ENCODE data around the gene RPS6KL1.
A peak's percentile ranks its signal among the peaks of the same experiment; 100 is the strongest.

The RPS6KL1 gene

GRCh38 chr14:74905595-74906142 lies 17.4 kb downstream of the RPS6KL1 start:
- H3K4me2 ChIP-seq (ENCODE audit: low read length, poor library complexity, severe bottlenecking) = no peak overlapping the region
- WGBS = 67% methylated on average over 14 of the region's 14 CpGs

GRCh38 chr14:74904635-74905503 lies 18.2 kb downstream of the RPS6KL1 start:
- 95% methylated on average over 6 of the region's 6 CpGs for WGBS
- peaks cover 57 to 59% of the 10 kb centered on the region in 2 experiments for H3K36me3 ChIP-seq (ENCODE audit: control insufficient read depth in 1 of 2, insufficient read depth in 2 of 2, low read depth in 1 of 2, low read length in 2 of 2)
- H3K27me3 ChIP-seq (ENCODE audit: control insufficient read depth in 1 of 2, insufficient read depth in 1 of 2, low read length in 2 of 2) = no peaks in the 10 kb centered on the region
- H3K4me3 ChIP-seq (ENCODE audit: insufficient read depth in 1 of 2, low read depth in 1 of 2, low read length in 2 of 2) = no peak overlapping the region
- H2BK5ac ChIP-seq (ENCODE audit: low read depth, low read length, poor library complexity, severe bottlenecking) = no peak overlapping the region
- no peak overlapping the region for H2BK120ac ChIP-seq (ENCODE audit: low read depth, low read length)
- no peak overlapping the region for H2AK5ac ChIP-seq (ENCODE audit: low read length, severe bottlenecking)
- H2AFZ ChIP-seq (ENCODE audit: low read depth, low read length) = no peak overlapping the region
- H4K8ac ChIP-seq (ENCODE audit: low read length) = no peak overlapping the region
- H3K9me3 ChIP-seq (ENCODE audit: control insufficient read depth, low read length) = no peaks in the 10 kb centered on the region
- peak overlapping the region; percentile 19 for H3K9ac ChIP-seq (ENCODE audit: low read length)
- H3K79me1 ChIP-seq (replicated peaks; ENCODE audit: low read length, poor library complexity, severe bottlenecking) = peaks cover 3% of the 10 kb centered on the region
- no peak overlapping the region for H2BK15ac ChIP-seq (ENCODE audit: low read depth, poor library complexity, severe bottlenecking)
- no peak overlapping the region for H3K18ac ChIP-seq (ENCODE audit: low read depth in 1 of 2, low read length in 2 of 2)
- no peak overlapping the region for H2BK12ac ChIP-seq (ENCODE audit: low read length in 2 of 2)
- H3K27ac ChIP-seq (ENCODE audit: low read length, poor library complexity, severe bottlenecking) = no peak overlapping the region
- no peak overlapping the region for H3K14ac ChIP-seq (ENCODE audit: low read length in 2 of 2)
- peaks cover 5% of the 10 kb centered on the region for H3K4me1 ChIP-seq (ENCODE audit: control insufficient read depth, insufficient read depth, low read depth, low read length)
- H3K23ac ChIP-seq (ENCODE audit: low read length in 2 of 2) = no peak overlapping the region
- H3K4ac ChIP-seq (ENCODE audit: low read depth in 1 of 2, low read length in 2 of 2) = no peak overlapping the region
- no peak overlapping the region for H3K4me2 ChIP-seq (ENCODE audit: low read length, poor library complexity, severe bottlenecking)
- DNase-seq = no peak
- no peak overlapping the region for H4K91ac ChIP-seq (ENCODE audit: low read length)

More at GRCh38 chr14:74905595-74906142, 17.4 kb downstream of the RPS6KL1 start:
- Histone ChIP-seq H2BK15ac (ENCODE audit: low read depth, poor library complexity, severe bottlenecking) (no peak overlapping the region), H3K9me3 (ENCODE audit: control insufficient read depth, low read length) (no peaks in the 10 kb centered on the region), H2BK12ac (ENCODE audit: low read length in 2 of 2) (no peak overlapping the region), H3K23ac (ENCODE audit: low read length in 2 of 2) (no peak overlapping the region), H3K4ac (ENCODE audit: low read depth in 1 of 2, low read length in 2 of 2) (no peak overlapping the region), H4K91ac (ENCODE audit: low read length) (no peak overlapping the region), H3K4me1 (ENCODE audit: control insufficient read depth, insufficient read depth, low read depth, low read length) (peaks cover 5% of the 10 kb centered on the region), H3K79me1 (replicated peaks; ENCODE audit: low read length, poor library complexity, severe bottlenecking) (no peaks in the 10 kb centered on the region), H3K9ac (ENCODE audit: low read length) (peak overlapping the region; percentile 26), H2BK5ac (ENCODE audit: low read depth, low read length, poor library complexity, severe bottlenecking) (no peak overlapping the region), H4K8ac (ENCODE audit: low read length) (no peak overlapping the region), H2BK120ac (ENCODE audit: low read depth, low read length) (no peak overlapping the region), H3K18ac (ENCODE audit: low read depth in 1 of 2, low read length in 2 of 2) (no peak overlapping the region), H3K4me3 (ENCODE audit: insufficient read depth in 1 of 2, low read depth in 1 of 2, low read length in 2 of 2) (no peak overlapping the region), H3K36me3 (ENCODE audit: control insufficient read depth in 1 of 2, insufficient read depth in 2 of 2, low read depth in 1 of 2, low read length in 2 of 2) (peaks cover 49 to 53% of the 10 kb centered on the region in 2 experiments), H3K27ac (ENCODE audit: low read length, poor library complexity, severe bottlenecking) (no peak overlapping the region), H3K27me3 (ENCODE audit: control insufficient read depth in 1 of 2, insufficient read depth in 1 of 2, low read length in 2 of 2) (no peaks in the 10 kb centered on the region), H2AFZ (ENCODE audit: low read depth, low read length) (no peak overlapping the region), H3K14ac (ENCODE audit: low read length in 2 of 2) (no peak overlapping the region), H2AK5ac (ENCODE audit: low read length, severe bottlenecking) (no peak overlapping the region)
- peak; percentile 58 for DNase-seq

GRCh38 chr14:74902941-74903705 lies 19.9 kb downstream of the RPS6KL1 start:
- Histone ChIP-seq H3K9ac (ENCODE audit: low read length) (no peak overlapping the region), H2AK5ac (ENCODE audit: low read length, severe bottlenecking) (no peak overlapping the region), H3K14ac (ENCODE audit: low read length in 2 of 2) (no peak overlapping the region), H2BK120ac (ENCODE audit: low read depth, low read length) (no peak overlapping the region), H3K27ac (ENCODE audit: low read length, poor library complexity, severe bottlenecking) (no peak overlapping the region), H2BK15ac (ENCODE audit: low read depth, poor library complexity, severe bottlenecking) (no peak overlapping the region), H4K8ac (ENCODE audit: low read length) (no peak overlapping the region), H2BK5ac (ENCODE audit: low read depth, low read length, poor library complexity, severe bottlenecking) (no peak overlapping the region), H4K91ac (ENCODE audit: low read length) (no peak overlapping the region), H3K79me1 (replicated peaks; ENCODE audit: low read length, poor library complexity, severe bottlenecking) (peaks cover 11% of the 10 kb centered on the region), H3K4ac (ENCODE audit: low read depth in 1 of 2, low read length in 2 of 2) (no peak overlapping the region), H3K4me3 (ENCODE audit: insufficient read depth in 1 of 2, low read depth in 1 of 2, low read length in 2 of 2) (no peak overlapping the region), H3K23ac (ENCODE audit: low read length in 2 of 2) (no peak overlapping the region), H3K36me3 (ENCODE audit: control insufficient read depth in 1 of 2, insufficient read depth in 2 of 2, low read depth in 1 of 2, low read length in 2 of 2) (peaks cover 69 to 74% of the 10 kb centered on the region in 2 experiments), H3K27me3 (ENCODE audit: control insufficient read depth in 1 of 2, insufficient read depth in 1 of 2, low read length in 2 of 2) (no peaks in the 10 kb centered on the region), H3K9me3 (ENCODE audit: control insufficient read depth, low read length) (no peaks in the 10 kb centered on the region), H3K4me2 (ENCODE audit: low read length, poor library complexity, severe bottlenecking) (no peak overlapping the region), H2AFZ (ENCODE audit: low read depth, low read length) (no peak overlapping the region), H2BK12ac (ENCODE audit: low read length in 2 of 2) (no peak overlapping the region), H3K4me1 (ENCODE audit: control insufficient read depth, insufficient read depth, low read depth, low read length) (peaks cover 5% of the 10 kb centered on the region), H3K18ac (ENCODE audit: low read depth in 1 of 2, low read length in 2 of 2) (no peak overlapping the region)
- 84% methylated on average over 10 of the region's 10 CpGs for WGBS
- no peak for DNase-seq

GRCh38 chr14:74898694-74899093 lies 24.4 kb downstream of the RPS6KL1 start:
- H3K4me3 ChIP-seq (ENCODE audit: insufficient read depth in 1 of 2, low read depth in 1 of 2, low read length in 2 of 2) = no peak overlapping the region
- H2BK120ac ChIP-seq (ENCODE audit: low read depth, low read length) = no peak overlapping the region
- no peak overlapping the region for H3K27ac ChIP-seq (ENCODE audit: low read length, poor library complexity, severe bottlenecking)
- no peak overlapping the region for H3K18ac ChIP-seq (ENCODE audit: low read depth in 1 of 2, low read length in 2 of 2)
- H4K91ac ChIP-seq (ENCODE audit: low read length) = no peak overlapping the region
- H3K14ac ChIP-seq (ENCODE audit: low read length in 2 of 2) = no peak overlapping the region
- no peak overlapping the region for H3K23ac ChIP-seq (ENCODE audit: low read length in 2 of 2)
- H2AFZ ChIP-seq (ENCODE audit: low read depth, low read length) = no peak overlapping the region
- no peak overlapping the region for H2BK12ac ChIP-seq (ENCODE audit: low read length in 2 of 2)
- no peak overlapping the region for H2BK15ac ChIP-seq (ENCODE audit: low read depth, poor library complexity, severe bottlenecking)
- no peak for DNase-seq
- H3K4me2 ChIP-seq (ENCODE audit: low read length, poor library complexity, severe bottlenecking) = no peak overlapping the region
- H3K27me3 ChIP-seq (ENCODE audit: control insufficient read depth in 1 of 2, insufficient read depth in 1 of 2, low read length in 2 of 2) = no peaks in the 10 kb centered on the region
- no peak overlapping the region for H4K8ac ChIP-seq (ENCODE audit: low read length)
- H3K4ac ChIP-seq (ENCODE audit: low read depth in 1 of 2, low read length in 2 of 2) = no peak overlapping the region
- H2AK5ac ChIP-seq (ENCODE audit: low read length, severe bottlenecking) = no peak overlapping the region
- peaks cover 70 to 97% of the 10 kb centered on the region in 2 experiments for H3K36me3 ChIP-seq (ENCODE audit: control insufficient read depth in 1 of 2, insufficient read depth in 2 of 2, low read depth in 1 of 2, low read length in 2 of 2)
- no peaks in the 10 kb centered on the region for H3K4me1 ChIP-seq (ENCODE audit: control insufficient read depth, insufficient read depth, low read depth, low read length)
- no peaks in the 10 kb centered on the region for H3K9me3 ChIP-seq (ENCODE audit: control insufficient read depth, low read length)
- peaks cover 29% of the 10 kb centered on the region for H3K79me1 ChIP-seq (replicated peaks; ENCODE audit: low read length, poor library complexity, severe bottlenecking)
- no peak overlapping the region for H3K9ac ChIP-seq (ENCODE audit: low read length)
- H2BK5ac ChIP-seq (ENCODE audit: low read depth, low read length, poor library complexity, severe bottlenecking) = no peak overlapping the region
- 81% methylated on average over 5 of the region's 5 CpGs for WGBS

Measured in mesenchymal stem cell (in vitro differentiated cells and primary cell).